Myocyte (in vitro differentiated cells): ENCODE results near the gene POPDC2. TPM values are rescaled to one million over a fixed set of nuclear protein-coding genes. Genes with fewer than 3 reads are reported as not detected.

Source experiments
- total RNA-seq: library from RNA; depleted of rRNA; stranded (reverse); fragments of >200 nt; gene quantifications from 2 replicates; pipeline ENCODE4 v1.2.3, GENCODE V29; 2014

POPDC2 gene
- total RNA-seq, 1 donor from 2014 or later, result 3.5 TPM

Other genes with a start within 250 kb of the POPDC2 start
- 29.2 and 54.1 TPM in 2 replicates for gene TMEM39A, start 197.0 kb downstream of the POPDC2 start, total RNA-seq
- 20.7 and 21.0 TPM in 2 replicates for gene POGLUT1, start 191.6 kb downstream of the POPDC2 start, total RNA-seq
- 73.1 and 86.4 TPM in 2 replicates for gene TIMMDC1, start 162.0 kb downstream of the POPDC2 start, total RNA-seq
- gene CD80, start 101.0 kb downstream of the POPDC2 start, total RNA-seq, result 0.21 and 2.2 TPM in 2 replicates
- gene ADPRH, start 81.1 kb downstream of the POPDC2 start, total RNA-seq, result 20.1 and 25.6 TPM in 2 replicates
- gene PLA1A, start 62.7 kb downstream of the POPDC2 start, total RNA-seq, result 2.8 and 6.7 TPM in 2 replicates
- 48.2 and 62.2 TPM in 2 replicates for gene COX17, start 16.8 kb upstream of the POPDC2 start, total RNA-seq
- gene CFAP91, start 42.4 kb upstream of the POPDC2 start, total RNA-seq, result 0.45 and 0.78 TPM in 2 replicates
- gene NR1I2, start 121.5 kb upstream of the POPDC2 start, total RNA-seq, result 0.83 TPM in 1 of 2 replicates, not detected in the other